LNCAP (cell line): Measurements from ENCODE around the gene AKR1B15.

Experiments
- CTCF ChIP-seq: fragments of 450-650 bp; IDR thresholded peaks from 2 replicates; pipeline ENCODE4 v1.5.1; 2017; ENCODE audit warnings: mild to moderate bottlenecking

Gene AKR1B15

GRCh38 chr7:134547397-134548054, 1.4 kb upstream of the AKR1B15 start:
- peak; percentile 94 for TF ChIP-seq CTCF

- TF ChIP-seq CTCF, result no peak
Observed at GRCh38 chr7:134549366-134549765, 456 bp downstream of the AKR1B15 start.

- no peak for TF ChIP-seq CTCF
Observed at GRCh38 chr7:134552105-134552504, 3.2 kb downstream of the AKR1B15 start.

DNA sequence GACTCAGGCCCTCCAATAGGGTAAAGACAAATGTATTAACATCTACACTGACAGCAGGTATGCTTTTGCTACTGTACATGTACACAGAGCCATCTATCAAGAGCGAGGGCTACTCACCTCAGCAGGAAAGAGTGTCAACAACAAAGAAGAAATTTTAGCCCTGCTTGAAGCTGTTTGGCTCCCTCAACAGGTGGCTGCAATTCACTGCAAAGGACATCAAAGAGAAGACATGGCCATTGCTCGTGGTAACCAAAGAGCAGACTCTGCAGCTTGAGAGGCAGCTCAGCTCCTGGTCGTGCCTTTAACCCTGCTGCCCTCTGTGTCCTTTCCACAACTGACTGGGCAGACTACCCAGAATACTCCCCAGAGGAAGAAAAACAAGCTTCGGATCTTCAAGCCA, 5.1 kb downstream of the AKR1B15 start:
- TF ChIP-seq CTCF, result peak; percentile 52

DNA sequence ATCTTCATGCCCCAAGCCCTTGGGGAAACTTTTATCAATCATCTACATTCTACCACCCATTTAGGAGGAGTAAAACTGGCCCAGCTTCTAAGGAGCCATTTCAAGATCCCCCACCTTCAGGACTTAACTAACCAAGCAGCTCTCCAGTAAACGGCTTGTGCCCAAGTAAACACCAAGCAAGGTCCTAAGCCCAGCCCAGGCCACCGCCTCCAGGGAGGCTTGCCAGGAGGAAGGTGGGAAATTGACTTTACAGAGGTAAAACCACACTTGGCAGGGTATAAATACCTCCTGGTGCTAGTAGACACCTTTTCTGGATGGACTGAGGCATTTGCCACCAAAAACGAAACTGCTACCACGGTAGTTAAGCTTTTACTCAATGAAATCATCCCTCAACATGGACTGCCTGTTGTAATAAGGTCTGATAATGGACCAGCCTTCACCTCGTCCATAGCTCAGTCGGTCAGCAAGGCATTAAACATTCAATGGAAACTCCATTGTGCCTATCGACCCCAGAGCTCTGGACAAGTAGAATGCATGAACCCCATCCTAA, 5.6 kb downstream of the AKR1B15 start:
- TF ChIP-seq CTCF, result no peak

GRCh38 chr7:134557391-134557790, 8.5 kb downstream of the AKR1B15 start:
- TF ChIP-seq CTCF, result no peak

DNA sequence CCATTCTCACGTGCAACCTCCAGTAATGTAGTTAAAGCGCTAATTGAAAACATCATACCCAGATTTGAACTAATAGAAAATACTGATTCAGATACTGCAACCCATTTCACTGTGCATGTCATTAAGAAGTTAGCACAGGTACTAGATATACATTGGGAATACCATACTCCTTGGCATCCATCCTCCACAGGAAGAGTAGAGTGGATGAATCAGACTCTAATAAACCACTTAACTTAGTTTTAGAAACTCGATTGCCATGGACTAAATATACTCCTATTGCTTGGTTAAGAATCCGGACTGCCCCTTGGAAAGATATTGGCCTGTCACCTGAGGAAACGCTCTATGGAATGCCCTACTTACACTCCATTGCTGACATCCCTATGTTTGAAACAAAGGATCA, 9.5 kb downstream of the AKR1B15 start:
- TF ChIP-seq CTCF, result no peak

DNA sequence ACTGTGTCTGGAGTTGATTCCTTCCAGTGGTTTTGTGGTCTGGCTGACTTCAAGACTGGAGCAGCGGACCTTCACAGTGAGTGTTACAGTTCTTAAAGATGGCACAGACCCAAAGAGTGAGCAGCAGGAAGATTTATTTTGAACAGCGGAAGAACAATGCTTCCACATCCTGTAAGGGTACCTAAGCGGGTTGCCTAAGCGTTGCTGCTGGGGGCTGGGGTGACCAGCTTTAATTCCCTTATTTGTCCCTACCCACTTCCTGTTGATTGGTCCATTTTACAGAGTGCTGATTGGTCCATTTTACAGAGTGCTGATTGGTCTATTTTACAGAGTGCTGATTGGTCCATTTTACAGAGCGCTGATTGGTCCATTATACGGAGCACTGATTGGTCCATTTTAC, 13.2 kb downstream of the AKR1B15 start:
- no peak for TF ChIP-seq CTCF
